Stomach (tissue), 4 donors: ENCODE results near the gene GPC2.

Experiments used
- CTCF ChIP-seq, 7 experiments: fragments of 450-650 bp in 4 of 7; fragments of 200-600 bp in 3 of 7; sonication (generic) in 3 of 7; IDR thresholded peaks; one replicate each; pipeline ENCODE4 v1.5.1; 2016 to 2019; ENCODE audit warnings: antibody characterized with exemption in 7 of 7, control low read depth in 2 of 7, mild to moderate bottlenecking in 1 of 7
- EP300 ChIP-seq: sonication (generic); formaldehyde crosslinking; IDR thresholded peaks from one replicate; pipeline ENCODE4 v1.6.1; 2017; ENCODE audit warnings: antibody characterized with exemption
- POLR2A ChIP-seq, 4 donors: fragments of 450-650 bp; IDR thresholded peaks; one replicate each; pipeline ENCODE4 v1.6.1; 2016; ENCODE audit warnings: antibody characterized with exemption in 4 of 4, control low read depth in 2 of 4, mild to moderate bottlenecking in 1 of 4, moderate library complexity in 1 of 4
- POLR2AphosphoS5 ChIP-seq, 3 donors: sonication (generic); formaldehyde crosslinking; IDR thresholded peaks; one replicate each; pipeline ENCODE4 v1.6.1; 2016; ENCODE audit warnings: antibody characterized with exemption in 3 of 3

GRCh38 chr7:100130608-100131453, 46.4 kb downstream of the GPC2 start:
- TF ChIP-seq CTCF (IDR thresholded peaks at IDR 0.05) (peak in 5 of 7 experiments; percentile 83 to 90 (median 85)), POLR2A (IDR thresholded peaks at IDR 0.05) (no peak), POLR2AphosphoS5 (IDR thresholded peaks at IDR 0.05) (no peak), EP300 (no peak)
